ENCODE data around the gene SIGLEC11.

GRCh38 chr19:49939721-49940481 is 21.1 kb downstream of the SIGLEC11 start:
- TF ChIP-seq CTCF (IDR thresholded peaks at IDR 0.05; ENCODE audit: poor library complexity, severe bottlenecking) (no peak), EZH2 (IDR thresholded peaks at IDR 0.05; ENCODE audit: borderline replicate concordance, insufficient read depth, low read length, poor library complexity, severe bottlenecking) (no peak), TAF1 (IDR thresholded peaks at IDR 0.05; ENCODE audit: low read depth) (no peak), REST (IDR thresholded peaks at IDR 0.05; ENCODE audit: borderline replicate concordance) (no peak), EP300 (conservative IDR thresholded peaks at IDR 0.05; ENCODE audit: poor library complexity, severe bottlenecking) (no peak), SMC3 (conservative IDR thresholded peaks at IDR 0.05; ENCODE audit: poor library complexity) (no peak)

Data from neural cell (in vitro differentiated cells).